Muscle layer of duodenum (tissue), 2 donors: ENCODE measurements around the gene MAP4K3.

Experiments used
- H3K27ac ChIP-seq: one replicate; pipeline ENCODE4 v1.7.0; 2013; ENCODE audit warnings: mild to moderate bottlenecking, low read length
- H3K27me3 ChIP-seq: one replicate; pipeline ENCODE4 v1.7.0; 2013; ENCODE audit warnings: low read depth, mild to moderate bottlenecking, control low read depth, low read length
- H3K36me3 ChIP-seq, 2 donors: one replicate each; pipeline ENCODE4 v1.7.0; 2013; ENCODE audit warnings: low read length in 2 of 2, control low read depth in 1 of 2, mild to moderate bottlenecking in 1 of 2; ENCODE audit not compliant: insufficient read depth in 2 of 2, control insufficient read depth in 1 of 2
- H3K4me1 ChIP-seq, 2 donors: one replicate each; pipeline ENCODE4 v1.7.0; 2013; ENCODE audit warnings: low read length in 2 of 2, mild to moderate bottlenecking in 2 of 2, control low read depth in 1 of 2, moderate library complexity in 1 of 2; ENCODE audit not compliant: insufficient read depth in 2 of 2, control insufficient read depth in 1 of 2
- H3K4me3 ChIP-seq, 2 donors: one replicate each; pipeline ENCODE4 v1.7.0; 2013; ENCODE audit warnings: low read length in 2 of 2, low read depth in 1 of 2, mild to moderate bottlenecking in 1 of 2
- H3K9me3 ChIP-seq, 2 donors: one replicate each; pipeline ENCODE4 v1.7.0; 2013; ENCODE audit warnings: low read length in 2 of 2, control low read depth in 1 of 2, mild to moderate bottlenecking in 1 of 2; ENCODE audit not compliant: control insufficient read depth in 1 of 2
- donor health status: healthy.

Gene MAP4K3

DNA sequence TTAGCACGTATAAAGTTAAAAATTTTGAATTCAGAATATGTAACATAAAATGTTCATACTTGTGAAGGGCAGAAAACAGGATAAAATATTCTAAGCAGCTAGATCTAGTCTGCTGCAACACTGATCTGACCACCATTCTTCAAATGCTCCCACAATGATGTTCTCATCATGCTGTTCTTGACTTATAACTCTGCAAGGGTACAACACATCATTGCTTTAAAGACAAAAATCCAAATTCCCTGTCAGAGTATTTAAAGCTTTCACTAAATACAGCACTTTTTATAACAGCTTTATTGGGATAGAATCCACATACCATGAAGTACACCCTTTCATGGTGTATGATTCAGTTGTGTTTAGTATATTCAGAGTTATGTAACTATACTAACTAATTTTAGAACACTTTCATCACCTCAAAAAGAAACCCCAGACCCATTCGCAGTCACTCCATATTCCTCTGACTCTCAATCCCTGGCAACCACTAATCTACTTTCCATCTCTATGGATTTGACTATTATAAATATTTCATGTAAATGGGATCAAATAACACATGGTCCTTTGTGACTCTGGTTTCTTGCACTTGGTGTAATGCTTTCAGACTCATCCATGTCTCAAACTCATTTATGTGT, 56.4 kb downstream of the MAP4K3 start:
- H3K4me3 ChIP-seq = no peak overlapping the region
- no peaks in the 10 kb centered on the region for H3K36me3 ChIP-seq
- H3K27me3 ChIP-seq = no peaks in the 10 kb centered on the region
- peaks cover 8 to 23% of the 10 kb centered on the region in 2 donors for H3K4me1 ChIP-seq
- H3K27ac ChIP-seq = peak overlapping the region; percentile 12
- no peaks in the 10 kb centered on the region for H3K9me3 ChIP-seq

DNA sequence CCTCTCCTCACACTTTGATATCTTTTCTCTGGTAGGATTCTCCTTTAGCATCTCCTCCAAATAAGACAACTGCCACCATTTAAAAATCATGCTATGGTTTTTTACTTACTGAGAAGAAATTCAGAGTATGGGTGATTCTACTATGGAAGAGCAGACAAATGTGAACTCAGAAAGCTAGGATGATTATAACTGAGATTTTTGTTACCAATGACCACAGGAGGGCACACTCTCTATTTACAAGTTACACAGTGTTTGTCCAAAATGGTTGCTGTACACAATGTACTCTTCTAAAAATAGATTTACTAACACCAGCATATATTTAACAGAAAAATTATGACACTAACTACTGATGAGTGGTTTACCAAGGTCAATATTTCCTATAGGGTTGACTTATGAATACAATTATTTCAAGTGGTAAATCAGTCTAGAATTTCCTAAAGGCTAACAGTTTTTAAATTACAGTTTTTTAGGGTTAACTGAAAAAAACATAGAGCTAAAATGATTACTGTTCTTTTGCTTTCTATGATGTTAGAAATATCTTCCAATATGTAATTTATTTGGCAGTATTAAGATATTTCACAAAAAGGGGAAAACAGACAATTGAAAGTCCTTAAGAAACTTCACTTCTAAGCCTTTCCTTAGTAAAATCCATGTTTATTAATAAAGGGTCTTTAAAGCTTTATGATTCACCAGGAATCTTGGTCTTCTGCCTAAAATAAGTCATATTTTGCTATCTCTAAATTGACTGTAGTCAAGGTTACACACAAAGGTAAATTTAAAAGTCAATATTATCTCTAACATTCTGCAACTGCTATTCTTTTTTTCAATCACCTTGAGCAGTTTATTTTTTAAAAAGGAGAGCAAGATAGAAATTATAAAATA, 57.2 kb downstream of the MAP4K3 start:
- peaks cover 8 to 23% of the 10 kb centered on the region in 2 donors for H3K4me1 ChIP-seq
- H3K9me3 ChIP-seq = no peaks in the 10 kb centered on the region
- no peak overlapping the region for H3K4me3 ChIP-seq
- H3K27me3 ChIP-seq = no peaks in the 10 kb centered on the region
- no peaks in the 10 kb centered on the region for H3K36me3 ChIP-seq
- H3K27ac ChIP-seq = peak overlapping the region; percentile 1

GRCh38 chr2:39378968-39379367, 58.1 kb downstream of the MAP4K3 start:
- no peaks in the 10 kb centered on the region for H3K9me3 ChIP-seq
- no peak overlapping the region for H3K4me3 ChIP-seq
- H3K27me3 ChIP-seq = no peaks in the 10 kb centered on the region
- no peak overlapping the region for H3K27ac ChIP-seq
- no peaks in the 10 kb centered on the region for H3K36me3 ChIP-seq
- H3K4me1 ChIP-seq = peaks cover 8 to 23% of the 10 kb centered on the region in 2 donors

DNA sequence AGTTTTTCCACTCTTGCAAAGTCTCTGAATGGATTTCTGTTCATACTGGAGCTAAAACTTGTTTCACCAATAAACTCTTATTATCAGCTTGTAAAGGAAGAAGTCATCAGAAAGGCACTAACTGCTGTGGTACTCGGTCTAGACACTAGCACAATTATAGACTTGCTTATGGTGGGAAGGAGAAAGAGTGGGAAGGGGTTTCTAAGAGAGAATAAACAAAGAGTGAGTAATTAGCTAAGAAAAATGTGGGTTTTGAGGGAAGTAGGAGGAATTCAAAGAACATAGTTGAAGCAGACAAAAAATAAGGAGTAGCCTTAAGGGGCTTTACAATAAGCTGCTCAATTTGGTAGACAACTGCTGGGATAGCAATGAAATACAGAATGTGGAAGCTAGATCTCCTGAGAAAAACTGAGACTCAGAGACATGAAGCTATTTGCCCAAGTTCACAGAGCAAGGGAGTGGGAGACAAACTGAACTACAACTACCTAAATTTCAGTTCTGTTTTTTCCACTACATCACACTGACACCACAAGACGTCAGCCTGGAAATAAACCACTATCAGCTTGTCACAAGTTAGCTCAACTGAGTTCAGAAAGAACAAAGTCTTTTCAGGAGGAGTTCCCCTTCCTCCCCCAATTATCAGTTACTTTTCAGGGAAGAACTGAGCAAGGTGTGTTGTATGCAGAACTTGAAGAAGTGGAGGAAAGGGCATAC, 59.7 kb downstream of the MAP4K3 start:
- Histone ChIP-seq H3K9me3 (peaks cover 0 to 2% of the 10 kb centered on the region in 2 donors), H3K4me3 (no peak overlapping the region), H3K27me3 (no peaks in the 10 kb centered on the region), H3K4me1 (peaks cover 8 to 23% of the 10 kb centered on the region in 2 donors), H3K36me3 (no peaks in the 10 kb centered on the region), H3K27ac (peak overlapping the region; percentile 6)

- Histone ChIP-seq H3K4me3 (no peak overlapping the region), H3K36me3 (peaks cover 0 to 5% of the 10 kb centered on the region in 2 donors), H3K27me3 (no peaks in the 10 kb centered on the region), H3K9me3 (peaks cover 0 to 4% of the 10 kb centered on the region in 2 donors), H3K27ac (no peak overlapping the region), H3K4me1 (peaks cover 8 to 13% of the 10 kb centered on the region in 2 donors)
These were observed 61.2 kb downstream of the MAP4K3 start for GRCh38 chr2:39375917-39376316.

GRCh38 chr2:39373181-39373802, 63.8 kb downstream of the MAP4K3 start:
- H3K4me3 ChIP-seq = no peak overlapping the region
- H3K36me3 ChIP-seq = peaks cover 0 to 5% of the 10 kb centered on the region in 2 donors
- no peak overlapping the region for H3K27ac ChIP-seq
- peaks cover 0 to 1% of the 10 kb centered on the region in 2 donors for H3K4me1 ChIP-seq
- H3K9me3 ChIP-seq = peaks cover 0 to 4% of the 10 kb centered on the region in 2 donors
- H3K27me3 ChIP-seq = no peaks in the 10 kb centered on the region

DNA sequence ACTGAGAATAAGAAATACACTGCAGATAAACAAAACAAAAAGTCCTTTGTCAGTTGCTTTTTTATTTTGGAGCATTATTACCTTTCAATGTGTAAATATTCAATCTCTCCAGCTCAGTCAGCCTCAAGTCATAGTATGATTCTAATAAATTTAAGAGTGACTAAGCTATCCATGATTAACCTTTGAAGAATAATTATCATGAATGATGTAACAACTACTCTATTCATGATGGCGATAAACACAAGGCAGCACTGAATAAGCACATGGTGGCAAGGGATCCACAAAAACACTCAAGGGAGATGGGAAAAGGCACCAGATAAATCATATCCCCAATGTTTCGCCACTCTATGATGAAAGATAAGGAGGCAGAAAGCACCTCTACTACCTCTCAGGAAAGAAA, 67.0 kb downstream of the MAP4K3 start:
- H3K4me1 ChIP-seq = no peaks in the 10 kb centered on the region

DNA sequence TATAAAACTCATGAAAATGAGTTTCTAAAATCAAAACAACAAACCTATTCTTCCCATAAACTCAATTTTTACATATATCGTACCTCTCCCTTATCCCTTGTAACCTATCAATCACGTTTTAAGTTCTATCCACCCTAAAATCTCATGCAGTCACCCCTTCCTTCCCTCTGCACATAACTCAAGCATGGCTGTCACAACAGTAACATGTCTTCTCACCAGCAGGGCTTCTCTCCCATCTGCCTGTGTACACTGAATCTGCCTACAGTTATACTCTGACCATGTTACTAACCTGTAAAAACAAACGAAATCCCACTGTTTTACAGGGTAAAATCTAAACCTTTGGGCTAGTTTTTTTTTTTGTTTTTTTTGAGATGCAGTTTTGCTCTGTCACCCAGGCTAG, 68.2 kb downstream of the MAP4K3 start:
- Histone ChIP-seq H3K27me3 (no peaks in the 10 kb centered on the region), H3K27ac (no peak overlapping the region), H3K4me1 (no peaks in the 10 kb centered on the region), H3K36me3 (peaks cover 0 to 5% of the 10 kb centered on the region in 2 donors), H3K9me3 (peaks cover 0 to 4% of the 10 kb centered on the region in 2 donors), H3K4me3 (no peak overlapping the region)

More for the DNA sequence above, 67.0 kb downstream of the MAP4K3 start:
- peaks cover 0 to 4% of the 10 kb centered on the region in 2 donors for H3K9me3 ChIP-seq
- no peak overlapping the region for H3K27ac ChIP-seq
- H3K27me3 ChIP-seq = no peaks in the 10 kb centered on the region
- H3K4me3 ChIP-seq = no peak overlapping the region
- peaks cover 0 to 5% of the 10 kb centered on the region in 2 donors for H3K36me3 ChIP-seq

- Histone ChIP-seq H3K36me3 (peaks cover 0 to 5% of the 10 kb centered on the region in 2 donors), H3K4me3 (no peak overlapping the region), H3K27me3 (no peaks in the 10 kb centered on the region), H3K4me1 (no peaks in the 10 kb centered on the region), H3K27ac (no peak overlapping the region), H3K9me3 (peaks cover 0 to 4% of the 10 kb centered on the region in 2 donors)
These were observed 68.7 kb downstream of the MAP4K3 start for GRCh38 chr2:39368376-39368775.

GRCh38 chr2:39362595-39362994, 74.5 kb downstream of the MAP4K3 start:
- no peak overlapping the region for H3K4me3 ChIP-seq
- H3K4me1 ChIP-seq = no peaks in the 10 kb centered on the region
- peaks cover 3 to 20% of the 10 kb centered on the region in 2 donors for H3K9me3 ChIP-seq
- no peaks in the 10 kb centered on the region for H3K27me3 ChIP-seq
- no peak overlapping the region for H3K27ac ChIP-seq
- peaks cover 0 to 6% of the 10 kb centered on the region in 2 donors for H3K36me3 ChIP-seq

- H3K36me3 ChIP-seq = peaks cover 0 to 6% of the 10 kb centered on the region in 2 donors
- no peak overlapping the region for H3K27ac ChIP-seq
- H3K9me3 ChIP-seq = peaks cover 3 to 20% of the 10 kb centered on the region in 2 donors
- H3K27me3 ChIP-seq = no peaks in the 10 kb centered on the region
- H3K4me3 ChIP-seq = no peak overlapping the region
- H3K4me1 ChIP-seq = peaks cover 0 to 4% of the 10 kb centered on the region in 2 donors
These were observed 75.6 kb downstream of the MAP4K3 start for GRCh38 chr2:39361511-39361910.
